T47D (cell line): ENCODE data around the gene HCN1.
A peak's percentile ranks its signal among the peaks of the same experiment; 100 is the strongest.

ENCODE experiments used
- DNase-seq, 2 experiments: peaks; one replicate each; pipeline versions ENCODE4 v3.0.0 to v3.0.0-alpha.2; 2011 to 2012; ENCODE audit warnings: low read depth in 1 of 2, low spot score in 1 of 2
- JUND ChIP-seq: IDR thresholded peaks from 2 replicates; pipeline ENCODE4 v1.6.1; 2012; ENCODE audit warnings: low read depth
- in situ Hi-C: cut with HindIII; loops from 2 replicates; pipeline ENCODE4 v1.10.0; 2016; ENCODE audit warnings: low sequenced_read_pairs, low pct_unique_long_range_greater_than_20kb

HCN1 gene

DNA sequence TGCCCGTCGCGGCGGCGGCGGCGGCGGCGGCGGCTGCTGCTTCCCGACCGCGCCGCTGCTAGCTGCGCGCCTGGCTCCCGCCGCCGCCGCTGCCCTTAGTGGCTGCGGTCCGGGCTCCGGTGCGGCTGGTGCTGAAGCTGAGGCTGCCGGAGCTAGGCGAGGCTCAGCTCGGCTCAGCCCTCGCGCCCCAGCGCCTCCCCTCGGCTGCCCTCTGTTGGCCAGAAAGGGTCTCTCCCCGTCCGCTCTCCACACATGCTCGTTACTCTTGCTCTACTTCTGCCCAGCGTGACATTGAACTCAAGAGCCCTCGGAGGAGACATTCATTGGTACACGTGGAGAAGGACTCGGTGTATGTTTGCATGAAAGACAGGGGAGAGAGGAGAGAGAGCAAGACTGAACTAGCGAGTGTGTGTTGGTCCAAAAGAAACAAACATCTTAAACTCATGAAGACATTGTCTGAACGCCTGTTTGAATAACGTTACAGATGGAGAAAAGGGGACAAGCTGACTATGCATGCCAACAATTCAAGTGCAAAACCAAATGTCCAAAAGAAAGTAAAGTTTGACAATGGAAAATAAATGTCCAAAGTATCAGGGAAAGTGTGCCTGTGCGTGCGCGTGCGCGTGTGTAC lies at the start of gene HCN1:
Gene HCN1, minus strand, starts transcription at position 175 of the 631 bp plus-strand sequence.
- in situ Hi-C loops, result no loop called here
- peak; percentile 9 to 71 for DNase-seq
- TF ChIP-seq JUND, result no peak

GRCh38 chr5:45741110-45741509 lies 44.9 kb upstream of the HCN1 start:
- in situ Hi-C loops, result no loop called here
- no peak for TF ChIP-seq JUND
- DNase-seq, result no peak

GRCh38 chr5:45737153-45737552 lies 41.0 kb upstream of the HCN1 start:
- no peak for DNase-seq
- in situ Hi-C loops, result no loop called here
- TF ChIP-seq JUND, result no peak

GRCh38 chr5:45725537-45725936 lies 29.4 kb upstream of the HCN1 start:
- in situ Hi-C loops, result no loop called here
- no peak for TF ChIP-seq JUND
- no peak for DNase-seq

- in situ Hi-C loops, result no loop called here
- TF ChIP-seq JUND, result no peak
- DNase-seq, result no peak
These were observed 1.0 kb upstream of the HCN1 start for GRCh38 chr5:45697201-45697600.

- no peak for DNase-seq
- in situ Hi-C loops, result no loop called here
- no peak for TF ChIP-seq JUND
These were observed 400 bp downstream of the HCN1 start for GRCh38 chr5:45695804-45696156.

DNA sequence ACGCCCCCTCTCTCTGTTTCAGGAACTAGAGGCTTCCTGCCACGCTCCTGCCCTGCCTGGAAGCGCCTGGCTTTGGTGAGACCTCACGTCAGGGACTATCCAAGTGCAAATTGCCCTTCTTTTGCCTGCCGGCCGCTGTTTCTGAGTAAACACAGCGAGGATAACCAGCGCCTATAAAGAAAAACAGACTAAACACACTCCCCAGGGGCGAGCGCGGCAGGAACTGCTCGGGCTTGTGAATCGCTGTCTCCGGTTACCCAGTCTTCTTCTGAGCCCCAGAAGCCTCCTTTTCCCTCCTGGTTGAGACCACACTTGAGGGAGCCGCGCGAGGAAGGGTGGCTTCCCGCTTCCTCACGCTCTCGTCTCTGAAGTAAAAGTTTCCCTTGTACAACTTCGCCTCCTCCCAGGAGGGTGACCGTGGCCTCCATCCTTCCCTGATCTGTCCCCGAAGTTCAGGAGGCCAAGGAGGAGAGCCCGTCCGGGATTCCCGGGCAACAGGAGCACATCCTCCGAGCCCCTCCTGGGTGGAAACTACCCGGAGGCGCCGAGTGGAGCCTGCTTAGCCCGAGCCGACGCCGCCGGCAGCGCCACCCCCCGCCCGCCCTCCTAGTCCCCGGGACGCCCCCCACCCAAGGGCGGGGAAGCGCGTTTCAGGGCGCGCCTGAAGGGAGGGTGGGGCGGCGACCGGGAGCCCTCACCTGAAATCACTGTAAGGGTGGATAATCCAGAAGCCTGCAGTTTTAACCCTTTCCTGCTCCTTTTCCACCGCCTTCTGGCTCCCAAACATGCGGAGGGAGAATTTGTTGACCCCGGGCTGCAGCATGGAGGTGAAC lies 993 bp downstream of the HCN1 start:
- TF ChIP-seq JUND, result no peak
- DNase-seq, result no peak
- in situ Hi-C loops, result no loop called here

DNA sequence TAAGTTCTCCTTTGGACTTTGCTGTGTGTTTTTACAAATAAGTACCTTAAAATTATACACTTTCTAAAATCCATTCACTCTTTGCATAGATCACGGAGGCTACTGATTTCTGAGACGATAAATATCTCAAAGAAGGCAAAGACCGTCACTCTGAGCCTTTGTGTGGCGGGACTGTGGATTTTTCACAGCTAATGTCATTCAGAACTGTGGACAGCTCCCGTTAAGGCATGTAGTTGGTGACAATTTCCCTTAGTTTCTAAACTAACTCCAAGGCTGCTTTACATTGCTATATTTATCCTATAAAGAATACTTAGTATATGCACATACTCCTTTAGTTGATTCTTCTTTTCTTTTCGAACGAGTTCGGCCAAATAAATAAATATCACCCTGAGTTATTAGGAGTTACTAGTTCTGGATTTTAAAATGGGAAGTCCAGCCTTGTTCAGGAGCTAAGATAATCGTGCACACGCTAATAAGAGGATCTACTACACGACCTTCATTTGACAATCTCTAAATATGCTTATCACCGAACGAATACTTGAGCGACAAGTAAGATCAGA lies 1.8 kb downstream of the HCN1 start:
- no peak for TF ChIP-seq JUND
- in situ Hi-C loops, result no loop called here
- DNase-seq, result peak; percentile 22 to 58

- DNase-seq, result no peak
- in situ Hi-C loops, result no loop called here
- no peak for TF ChIP-seq JUND
These were observed 3.7 kb downstream of the HCN1 start for GRCh38 chr5:45692481-45692880.

DNA sequence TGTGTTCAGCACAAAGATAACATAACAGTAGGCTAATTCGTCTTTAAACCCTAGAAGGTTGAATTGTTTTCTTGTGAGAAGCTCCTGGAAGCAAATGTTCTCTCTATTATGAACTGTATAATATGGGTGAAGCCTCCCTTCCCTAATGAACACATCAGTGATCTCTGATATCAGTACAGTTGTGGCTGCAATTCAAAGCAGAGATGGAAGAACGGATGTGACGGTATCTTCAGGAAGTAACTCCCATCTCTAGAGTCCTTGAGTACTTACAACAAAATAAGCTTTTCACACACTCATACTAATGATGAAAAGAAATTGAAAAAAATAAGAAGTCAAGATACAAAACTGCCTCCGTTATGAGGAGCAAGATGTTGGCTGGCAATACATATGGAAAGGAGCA lies 4.5 kb downstream of the HCN1 start:
- no peak for TF ChIP-seq JUND
- in situ Hi-C loops, result no loop called here
- DNase-seq, result no peak

GRCh38 chr5:45687701-45688100 lies 8.5 kb downstream of the HCN1 start:
- in situ Hi-C loops, result no loop called here
- no peak for DNase-seq
- TF ChIP-seq JUND, result no peak

DNA sequence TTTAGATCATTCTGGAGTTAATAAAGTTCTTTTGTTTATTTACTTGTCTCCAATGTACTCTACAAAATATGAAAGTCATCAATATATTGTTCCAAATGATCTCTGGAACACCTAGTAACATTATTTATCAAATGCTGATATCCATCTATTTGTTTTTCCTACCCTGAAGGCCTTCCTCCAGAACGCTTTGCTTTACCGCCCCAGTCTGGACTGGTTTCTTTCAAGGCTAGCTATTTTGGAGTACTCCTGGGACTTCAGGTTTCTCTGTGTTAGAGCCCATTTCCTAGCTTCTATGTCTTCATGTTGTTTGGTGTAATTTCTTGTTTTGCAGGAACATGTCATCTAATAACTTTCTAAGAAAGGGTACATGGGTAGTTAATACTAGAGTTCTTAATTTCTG lies 9.6 kb downstream of the HCN1 start:
- in situ Hi-C loops, result no loop called here
- DNase-seq, result no peak
- no peak for TF ChIP-seq JUND

DNA sequence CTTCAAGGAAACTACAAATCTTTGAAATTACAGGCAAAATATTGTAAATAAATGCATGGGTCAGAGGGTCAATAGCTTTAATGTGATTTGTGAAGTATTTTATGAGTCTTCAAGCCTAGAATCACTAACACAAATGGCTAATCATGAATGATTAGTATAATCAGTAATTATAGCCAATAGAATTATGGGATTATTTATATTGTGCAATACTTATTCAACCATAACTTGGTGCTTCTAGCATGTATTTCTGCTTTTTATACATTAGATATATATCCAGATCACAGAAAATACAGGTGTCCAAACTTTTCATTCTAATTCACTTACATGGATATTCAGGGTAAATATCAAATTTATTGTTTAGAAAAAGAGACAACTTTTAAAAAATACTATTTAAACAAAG lies 12.1 kb downstream of the HCN1 start:
- no peak for TF ChIP-seq JUND
- in situ Hi-C loops, result no loop called here
- no peak for DNase-seq

DNA sequence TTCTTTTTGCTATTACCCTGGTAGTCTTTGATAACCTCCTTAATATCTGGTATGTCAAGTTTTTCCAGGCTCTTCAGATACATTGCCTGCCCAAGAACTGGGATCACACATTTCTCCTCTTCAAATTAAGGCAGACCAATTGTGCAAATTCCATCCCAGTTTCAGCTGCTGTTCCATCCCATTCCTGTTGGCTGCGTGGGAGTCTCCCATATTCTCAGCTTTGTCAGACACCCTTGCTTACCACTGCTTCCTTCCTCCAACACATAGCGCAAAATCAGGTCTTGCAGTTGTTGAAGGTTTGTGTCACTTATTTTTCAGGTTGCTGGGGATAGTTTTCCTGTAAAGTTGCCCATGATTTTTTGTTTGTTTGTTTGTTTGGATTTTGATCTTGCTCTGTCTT lies 15.2 kb downstream of the HCN1 start:
- DNase-seq, result no peak
- no peak for TF ChIP-seq JUND
- in situ Hi-C loops, result no loop called here
